ENCODE measurements around the gene FAM76A.
"Not testable (repeated sequence)": the region's sequence is repeated elsewhere in the genome, so short reads cannot be mapped to it uniquely, and the experiment has no call there.

The FAM76A gene

GRCh38 chr1:27782950-27783349, 57.2 kb downstream of the FAM76A start:
- Histone ChIP-seq H3K4me3 (ENCODE audit: low read depth, low read length) (no peak overlapping the region), H3K4me1 (peaks cover 3% of the 10 kb centered on the region; the same call in 1 of the 2 replicates), H3K36me3 (no peaks in the 10 kb centered on the region), H3K9me3 (no peaks in the 10 kb centered on the region), H3K27me3 (no peaks in the 10 kb centered on the region)
- TF ChIP-seq CTCF (IDR thresholded peaks at IDR 0.05; ENCODE audit: low read depth, low read length): no peak
- DNase-seq: no peak

GRCh38 chr1:27784700-27785099, 58.9 kb downstream of the FAM76A start:
- H3K36me3 ChIP-seq: no peaks in the 10 kb centered on the region
- no peaks in the 10 kb centered on the region for H3K9me3 ChIP-seq
- no peak for DNase-seq
- H3K27me3 ChIP-seq: no peaks in the 10 kb centered on the region
- H3K4me1 ChIP-seq: peaks cover 3% of the 10 kb centered on the region; the same call in 1 of the 2 replicates
- H3K4me3 ChIP-seq (ENCODE audit: low read depth, low read length): no peak overlapping the region
- no peak for TF ChIP-seq CTCF (IDR thresholded peaks at IDR 0.05; ENCODE audit: low read depth, low read length)

- TF ChIP-seq CTCF (IDR thresholded peaks at IDR 0.05; ENCODE audit: low read depth, low read length): no peak
- Histone ChIP-seq H3K27me3 (no peaks in the 10 kb centered on the region), H3K36me3 (no peaks in the 10 kb centered on the region; the same call in 1 of the 2 replicates), H3K9me3 (no peaks in the 10 kb centered on the region), H3K4me1 (peaks cover 3% of the 10 kb centered on the region; the same call in 1 of the 2 replicates), H3K4me3 (ENCODE audit: low read depth, low read length) (no peak overlapping the region)
- DNase-seq: no peak
Measured at GRCh38 chr1:27785781-27786455, 60.2 kb downstream of the FAM76A start.

- Histone ChIP-seq H3K27me3 (no peaks in the 10 kb centered on the region), H3K9me3 (no peaks in the 10 kb centered on the region), H3K4me3 (ENCODE audit: low read depth, low read length) (no peak overlapping the region), H3K4me1 (peaks cover 3% of the 10 kb centered on the region; the same call in 1 of the 2 replicates), H3K36me3 (no peaks in the 10 kb centered on the region; the same call in 1 of the 2 replicates)
- no peak for DNase-seq
- TF ChIP-seq CTCF (IDR thresholded peaks at IDR 0.05; ENCODE audit: low read depth, low read length): no peak
Measured at GRCh38 chr1:27787895-27788294, 62.1 kb downstream of the FAM76A start.

- Histone ChIP-seq H3K4me1 (peaks cover 3% of the 10 kb centered on the region; the same call in 1 of the 2 replicates), H3K27me3 (no peaks in the 10 kb centered on the region), H3K9me3 (no peaks in the 10 kb centered on the region), H3K4me3 (ENCODE audit: low read depth, low read length) (no peak overlapping the region), H3K36me3 (no peaks in the 10 kb centered on the region; the same call in 1 of the 2 replicates)
- peak; percentile 13 for DNase-seq
- no peak for TF ChIP-seq CTCF (IDR thresholded peaks at IDR 0.05; ENCODE audit: low read depth, low read length)
Measured at GRCh38 chr1:27789540-27790041, 63.8 kb downstream of the FAM76A start.

GRCh38 chr1:27790270-27790669, 64.5 kb downstream of the FAM76A start:
- H3K9me3 ChIP-seq; H3K4me1 ChIP-seq; DNase-seq; H3K27me3 ChIP-seq; H3K4me3 ChIP-seq (ENCODE audit: low read depth, low read length); H3K36me3 ChIP-seq: not testable (repeated sequence)
